ENCODE data around the gene EGFR.
A peak's percentile ranks its signal among the peaks of the same experiment; 100 is the strongest.

EGFR gene

DNA sequence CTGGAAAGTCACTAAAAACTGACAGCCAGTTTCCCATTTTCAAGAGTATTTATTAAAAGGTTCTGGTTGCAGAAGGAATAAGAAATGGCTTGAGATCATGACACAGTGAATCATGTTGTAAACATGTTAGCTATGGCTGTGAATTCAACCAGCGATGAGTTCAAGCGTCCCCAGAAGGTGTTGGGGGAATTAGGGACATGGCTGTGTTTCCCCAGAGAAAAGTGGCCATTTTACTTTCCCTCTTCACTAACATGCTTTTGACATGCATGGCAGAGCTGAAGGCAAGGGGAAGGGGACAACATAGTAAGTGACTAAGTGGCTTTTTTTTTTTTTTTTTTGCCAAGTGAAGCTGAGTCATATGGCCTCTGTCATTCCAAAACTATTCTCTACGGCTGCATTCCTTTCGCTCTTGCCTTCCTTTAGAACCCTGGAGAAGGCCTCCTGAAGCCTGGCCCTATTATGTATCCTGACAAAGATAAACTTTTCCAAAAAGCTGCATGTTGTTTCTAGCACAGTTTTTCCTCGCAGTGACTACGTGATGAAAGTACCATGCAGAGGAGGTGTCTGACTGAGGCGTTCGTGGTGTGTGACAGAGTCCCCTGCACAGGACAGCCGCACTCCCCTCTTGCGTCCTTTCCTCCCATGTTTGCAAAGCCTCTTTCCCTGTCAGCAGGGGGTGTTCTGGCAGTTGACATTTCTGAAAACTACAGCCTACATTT lies 46.9 kb downstream of the EGFR start:
- no peak for DNase-seq

DNA sequence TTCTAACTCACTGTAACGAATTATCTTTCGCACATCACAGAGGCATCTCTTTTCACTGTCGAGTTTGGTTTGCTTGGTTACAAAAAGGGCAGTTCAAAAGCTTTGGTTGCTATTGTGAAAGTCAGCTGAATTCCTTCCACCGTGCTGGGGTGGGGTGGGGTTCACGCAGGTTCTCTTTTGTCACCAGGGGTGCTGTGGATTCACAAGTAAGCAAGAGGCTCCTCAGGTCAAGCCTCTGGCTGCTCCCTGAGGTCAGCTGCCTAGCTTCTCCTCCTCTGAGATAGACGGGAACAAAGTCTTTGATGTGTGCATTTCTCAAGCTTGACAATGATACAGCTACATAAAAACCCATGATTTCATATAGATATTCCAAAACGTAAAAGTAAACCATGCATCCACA lies 47.7 kb downstream of the EGFR start:
- DNase-seq = no peak

GRCh38 chr7:55066938-55067337 lies 48.1 kb downstream of the EGFR start:
- peak; percentile 13 for DNase-seq

- no peak for DNase-seq
Measured at GRCh38 chr7:55067748-55068147, 48.9 kb downstream of the EGFR start.

DNA sequence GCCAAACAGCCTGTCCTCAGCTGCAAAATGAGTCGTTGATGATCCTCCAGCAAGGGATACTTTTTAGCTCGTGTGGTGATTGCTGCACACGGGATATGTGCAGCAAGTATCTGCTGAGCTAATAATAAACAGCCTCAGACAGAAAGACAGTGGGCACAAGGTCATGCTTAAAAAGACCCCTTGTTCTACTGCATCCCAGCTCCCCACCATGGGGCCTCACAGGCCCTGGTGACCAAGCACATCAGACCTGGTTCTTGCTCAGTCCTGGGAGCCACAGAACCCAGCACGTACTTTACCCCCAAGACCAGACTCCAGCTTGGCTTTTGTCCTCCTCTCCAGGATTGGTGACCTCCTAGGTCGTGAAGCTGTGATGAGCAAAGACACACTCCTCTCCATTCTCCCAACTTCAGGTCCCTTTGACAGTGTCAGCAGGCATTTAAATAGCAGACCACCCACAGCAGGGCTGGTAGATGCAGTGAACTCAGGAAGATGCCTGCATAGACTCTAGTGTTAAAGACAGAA lies 50.5 kb downstream of the EGFR start:
- DNase-seq = no peak

GRCh38 chr7:55070271-55070743 lies 51.5 kb downstream of the EGFR start:
- DNase-seq = no peak

DNA sequence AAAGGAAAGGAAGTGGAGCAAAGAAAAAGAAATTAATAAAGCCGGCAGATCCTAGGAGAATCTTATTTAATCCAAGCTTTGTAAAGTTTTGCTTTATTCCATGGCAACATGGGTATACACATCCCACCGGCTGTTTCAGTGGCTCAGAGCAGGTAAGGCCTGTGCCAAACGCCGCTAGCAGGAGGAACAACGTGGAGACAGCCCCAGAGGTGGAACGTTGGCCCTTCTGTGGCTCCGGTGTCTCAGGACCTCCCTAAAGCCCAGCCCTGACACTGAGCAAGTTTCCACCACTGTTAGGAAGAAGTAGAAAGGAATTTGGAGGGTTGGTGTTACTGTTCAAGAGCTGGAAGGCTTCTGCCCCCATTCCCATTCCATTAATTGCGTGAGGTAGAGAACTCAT lies 52.0 kb downstream of the EGFR start:
- DNase-seq = no peak

GRCh38 chr7:55071411-55072175 lies 52.8 kb downstream of the EGFR start:
- DNase-seq = no peak

GRCh38 chr7:55072251-55072650 lies 53.4 kb downstream of the EGFR start:
- DNase-seq = no peak

- no peak for DNase-seq
Measured at GRCh38 chr7:55073051-55073511, 54.3 kb downstream of the EGFR start.

GRCh38 chr7:55073976-55074528 lies 55.2 kb downstream of the EGFR start:
- peak; percentile 61 for DNase-seq

DNA sequence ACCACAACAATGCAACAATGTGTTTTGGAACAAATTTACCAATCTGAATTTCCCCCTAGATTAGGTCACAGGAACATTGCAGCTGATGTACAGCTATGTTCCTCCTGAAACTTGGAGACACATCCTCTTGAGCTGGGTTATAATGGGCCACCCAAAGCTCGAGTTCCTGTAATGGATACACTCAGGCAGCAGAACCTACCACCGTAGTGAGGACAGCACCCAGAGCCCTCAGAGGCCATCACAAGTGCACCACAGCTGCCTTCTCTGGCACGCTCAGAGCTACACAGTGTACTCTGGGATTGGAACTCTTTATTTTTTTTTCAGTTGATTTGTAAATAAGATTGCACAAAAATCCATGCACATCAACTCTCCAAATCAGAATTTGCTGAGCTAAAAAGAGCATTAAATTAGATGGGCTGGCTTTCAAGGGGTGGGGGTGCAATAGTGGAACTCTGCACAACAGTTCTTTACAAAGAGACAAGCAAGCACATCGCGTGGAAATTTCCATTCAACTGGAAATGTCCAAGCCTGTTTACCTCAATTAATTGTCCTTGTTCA lies 56.7 kb downstream of the EGFR start:
- DNase-seq = no peak

DNA sequence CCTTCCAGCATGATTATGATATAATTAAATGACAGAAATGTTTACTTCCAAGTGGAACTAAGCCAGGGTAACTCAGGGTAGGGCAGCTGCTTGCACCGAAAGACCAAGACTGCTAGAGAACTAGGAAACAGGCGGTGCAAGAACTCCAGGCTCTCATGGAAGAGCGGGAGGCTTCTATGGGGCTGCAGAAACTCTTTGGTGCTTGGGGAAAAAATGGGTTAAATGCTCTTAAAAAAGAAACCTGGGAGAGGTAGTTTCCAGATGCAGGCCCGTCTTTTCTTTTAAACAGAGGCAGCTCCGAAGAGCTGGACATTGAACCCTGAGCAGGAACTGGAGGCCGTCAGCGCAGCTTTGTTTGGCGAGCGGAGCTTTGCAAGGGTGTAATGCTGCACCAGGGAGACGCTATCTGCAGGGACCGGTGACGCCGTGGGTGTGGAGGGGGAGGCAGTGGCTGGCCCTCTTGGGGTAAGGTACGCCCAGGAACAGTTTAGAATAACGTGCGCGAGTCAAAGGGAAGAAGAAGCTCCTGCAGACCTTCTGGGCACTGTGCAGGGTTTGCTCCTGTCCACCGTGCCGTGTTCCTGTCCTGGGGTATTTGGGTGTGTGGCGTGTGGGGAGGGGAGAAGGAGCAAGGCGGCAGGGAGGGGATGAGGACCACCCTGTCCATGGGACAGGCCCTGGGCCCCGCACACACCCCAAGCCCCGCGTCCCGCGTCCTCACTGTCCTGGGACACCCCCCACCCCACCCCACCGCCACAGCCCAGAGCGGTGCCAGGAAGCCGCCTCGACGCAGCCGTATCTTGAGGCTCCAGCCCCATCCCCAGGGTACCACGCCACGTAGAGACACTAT lies 59.0 kb downstream of the EGFR start:
- no peak for DNase-seq

DNA sequence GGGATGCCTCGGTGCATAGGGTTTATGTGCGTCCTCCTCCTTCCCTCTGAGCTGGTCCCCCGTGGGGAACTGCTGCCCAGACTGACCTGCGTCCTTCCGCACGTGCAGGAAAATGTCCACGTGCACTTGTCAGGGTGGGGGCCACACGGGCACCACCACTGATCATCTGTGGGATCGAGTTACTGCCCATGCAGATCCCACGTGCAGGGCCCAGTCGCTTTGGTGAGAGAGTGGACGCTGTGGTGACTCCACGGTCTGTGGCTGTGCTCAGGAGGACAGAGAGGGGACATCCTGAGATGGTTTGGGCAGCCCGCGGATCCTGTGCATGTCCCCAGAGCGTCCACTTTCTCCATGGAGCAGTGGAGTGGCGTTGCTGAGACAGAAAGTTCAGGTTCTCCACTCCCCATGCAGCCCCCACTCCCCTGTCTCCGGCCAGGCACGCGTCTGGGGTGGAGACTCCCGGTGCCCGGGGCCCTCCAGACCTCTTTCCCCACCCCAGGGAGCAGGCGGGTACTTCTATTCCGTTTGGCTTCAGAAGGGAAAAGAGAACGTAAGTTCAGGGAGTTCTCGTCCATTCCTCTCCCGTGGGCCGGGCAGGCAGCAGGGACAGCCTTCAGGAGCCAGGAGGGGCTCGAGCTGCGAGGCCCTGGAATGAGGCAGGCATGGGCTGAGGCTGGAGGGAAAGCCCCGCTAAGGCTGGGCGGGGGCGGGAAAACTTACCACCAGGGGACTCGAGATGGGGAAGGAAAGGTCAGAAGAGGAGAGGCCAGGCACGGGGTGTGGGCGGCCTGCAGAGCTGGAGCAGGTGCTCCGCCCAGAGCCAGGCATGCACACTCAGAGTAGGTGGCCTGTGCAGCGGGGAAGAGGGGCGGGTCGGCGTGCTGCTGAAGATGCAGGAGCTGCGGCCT lies 59.9 kb downstream of the EGFR start:
- no peak for DNase-seq

DNA sequence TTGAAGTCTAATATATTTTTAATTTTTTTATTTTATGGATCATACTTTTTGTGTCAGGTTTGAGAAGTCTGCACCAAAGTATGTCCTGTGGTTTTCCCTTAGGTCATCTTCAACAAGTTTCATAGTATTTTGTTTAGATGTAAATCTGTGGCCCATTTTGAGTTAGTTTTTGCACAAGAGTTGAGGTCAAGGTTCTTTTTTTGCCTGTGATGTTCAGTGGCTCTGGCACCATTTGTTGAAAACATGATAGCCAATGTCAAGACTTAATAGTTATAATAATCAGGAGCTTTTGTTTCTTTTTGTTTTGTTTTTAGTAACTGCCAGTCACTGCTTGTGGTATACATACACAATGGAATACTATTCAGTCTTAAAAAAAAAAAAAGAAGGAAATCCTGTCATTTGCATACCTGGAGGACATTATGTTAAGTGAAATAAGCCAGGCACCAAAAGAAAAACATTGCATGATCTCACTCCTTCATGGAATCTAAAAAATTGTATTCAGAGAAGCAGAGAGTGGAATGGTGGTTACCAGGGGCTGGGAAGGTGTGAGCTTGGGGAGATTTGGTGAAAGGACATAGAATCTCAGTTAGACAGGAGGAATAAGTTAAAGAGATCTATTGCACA lies 61.3 kb downstream of the EGFR start:
- no peak for DNase-seq

- DNase-seq = no peak
Measured at GRCh38 chr7:55081068-55081467, 62.3 kb downstream of the EGFR start.

- no peak for DNase-seq
Measured at GRCh38 chr7:55081472-55082227, 62.8 kb downstream of the EGFR start.

DNA sequence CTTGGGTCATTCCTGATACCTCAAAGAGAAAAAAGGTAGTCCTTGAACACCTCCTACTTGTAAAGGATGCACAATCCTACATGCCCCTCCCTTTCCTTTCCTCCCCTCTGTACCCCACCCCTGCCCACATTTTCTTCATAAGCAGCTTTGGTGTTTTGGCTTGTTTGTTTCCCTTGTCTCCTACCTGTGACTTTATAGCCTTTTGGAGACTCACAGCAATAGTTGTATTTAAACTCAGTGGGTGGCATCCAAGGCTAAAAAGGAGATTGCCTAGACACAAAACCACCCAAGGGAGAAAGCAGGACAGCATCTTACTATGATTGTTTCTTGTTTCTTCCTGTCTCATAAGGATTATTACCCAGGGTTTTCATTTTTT lies 63.4 kb downstream of the EGFR start:
- DNase-seq = no peak

DNA sequence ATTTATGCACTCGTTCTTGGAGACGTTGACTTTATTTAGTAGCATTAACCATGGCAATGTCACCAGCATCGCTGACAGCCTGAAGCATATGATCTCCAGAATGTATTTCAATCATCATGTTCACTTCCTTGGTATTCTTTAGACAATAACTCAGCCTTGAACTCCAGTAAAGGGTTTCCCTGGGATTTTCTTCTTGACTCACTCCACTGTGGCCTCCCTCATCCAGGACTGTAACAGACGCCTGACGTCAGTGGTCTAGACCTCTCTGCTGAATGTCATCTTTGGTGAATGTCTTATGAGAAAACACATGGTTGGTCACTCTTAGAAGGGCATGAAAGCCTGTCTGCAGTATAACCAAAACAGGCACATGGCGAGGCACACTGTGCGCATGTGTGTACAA lies 64.4 kb downstream of the EGFR start:
- no peak for DNase-seq

DNA sequence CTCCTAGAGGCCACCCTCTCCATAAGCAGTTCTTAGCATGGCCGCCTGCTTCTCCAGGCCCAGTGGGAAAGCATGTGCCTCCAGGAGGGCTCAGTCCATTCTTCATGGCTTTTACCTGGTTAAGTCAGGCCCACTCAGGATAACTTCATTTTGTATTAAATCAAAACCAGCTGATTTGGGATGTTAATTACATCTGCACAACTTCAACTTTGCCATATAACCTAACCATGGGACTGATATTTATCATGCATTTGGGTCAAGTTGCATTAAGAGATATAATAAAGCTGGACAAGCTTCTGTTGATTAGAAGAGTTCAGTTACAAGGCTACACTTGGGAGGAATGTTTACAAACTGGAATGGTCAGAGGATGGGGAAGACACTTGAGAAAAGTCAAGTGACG lies 65.5 kb downstream of the EGFR start:
- DNase-seq = no peak
